Hepatocyte (in vitro differentiated cells): ENCODE results near the gene PRSS48.

ENCODE experiments used
- CTCF ChIP-seq: fragments of 200-600 bp; sonication (generic); IDR thresholded peaks from 2 replicates; pipeline ENCODE4 v1.5.1; 2016; ENCODE audit warnings: antibody characterized with exemption, mild to moderate bottlenecking; ENCODE audit not compliant: poor library complexity
- EZH2 ChIP-seq: fragments of 200-600 bp; sonication (generic); IDR thresholded peaks from 2 replicates; pipeline ENCODE4 v1.6.1; 2016; ENCODE audit warnings: antibody characterized with exemption, mild to moderate bottlenecking, borderline replicate concordance
- EZH2phosphoT487 ChIP-seq: fragments of 200-600 bp; sonication (generic); IDR thresholded peaks from one replicate; pipeline ENCODE4 v1.6.1; 2018; ENCODE audit warnings: antibody characterized with exemption, mild to moderate bottlenecking, low read depth, moderate library complexity; ENCODE audit not compliant: unreplicated experiment, severe bottlenecking

GRCh38 chr4:151248519-151248918, 28.4 kb upstream of the PRSS48 start:
- TF ChIP-seq CTCF (no peak), EZH2 (no peak), EZH2phosphoT487 (no peak)
